ENCODE measurements around the gene PRR36. TPM values are rescaled to one million over a fixed set of nuclear protein-coding genes. Genes with fewer than 3 reads are reported as not detected.

PRR36 gene
- total RNA-seq, 1 experiment from 2014 or later, result not detected

DNA sequence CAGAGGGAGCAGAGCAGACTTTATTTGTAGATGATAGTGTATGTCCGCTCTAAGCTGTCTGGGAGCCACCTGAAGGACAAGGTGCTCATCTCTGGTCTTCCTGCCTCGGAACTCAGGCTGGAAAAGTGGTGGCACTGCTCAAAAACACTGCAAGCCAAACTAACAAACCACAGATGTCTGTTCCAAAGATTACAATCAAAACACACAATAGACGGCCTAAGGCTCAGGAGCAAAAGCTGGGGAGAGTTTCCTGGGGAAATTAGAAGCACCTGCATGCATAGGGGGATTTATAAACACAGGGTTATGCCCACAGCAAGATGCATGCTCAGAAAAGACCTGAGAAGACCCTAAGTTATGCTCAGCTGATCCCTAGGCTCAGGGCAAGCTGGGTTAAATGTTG lies 53.6 kb downstream of the PRR36 start:
- DNase-seq (ENCODE audit: low spot score), result no peak

- DNase-seq (ENCODE audit: low spot score), result no peak
These were observed 54.9 kb downstream of the PRR36 start for GRCh38 chr19:7819337-7819736.

GRCh38 chr19:7818806-7819205 lies 55.4 kb downstream of the PRR36 start:
- DNase-seq (ENCODE audit: low spot score), result no peak

Other genes with a start within 250 kb of the PRR36 start
- gene XAB2, start 244.8 kb downstream of the PRR36 start, total RNA-seq (2014; rRNA removed; shearing (Covaris generic)), result 25.0 and 26.7 TPM in 2 replicates
- 65.7 and 67.1 TPM in 2 replicates for gene PET100, start 244.6 kb downstream of the PRR36 start, total RNA-seq (2014; rRNA removed; shearing (Covaris generic))
- gene PCP2, start 240.7 kb downstream of the PRR36 start, total RNA-seq (2014; rRNA removed; shearing (Covaris generic)), result not detected in 2 replicates
- gene STXBP2, start 237.3 kb downstream of the PRR36 start, total RNA-seq (2014; rRNA removed; shearing (Covaris generic)), result 2.5 and 3.1 TPM in 2 replicates
- not detected in 2 replicates for gene RETN, start 205.3 kb downstream of the PRR36 start, total RNA-seq (2014; rRNA removed; shearing (Covaris generic))
- gene MCEMP1, start 197.3 kb downstream of the PRR36 start, total RNA-seq (2014; rRNA removed; shearing (Covaris generic)), result not detected in 2 replicates
- 90.6 and 139 TPM in 2 replicates for gene TRAPPC5, start 193.6 kb downstream of the PRR36 start, total RNA-seq (2014; rRNA removed; shearing (Covaris generic))
- gene FCER2, start 172.3 kb downstream of the PRR36 start, total RNA-seq (2014; rRNA removed; shearing (Covaris generic)), result not detected in 2 replicates
- not detected in 2 replicates for gene CLEC4G, start 142.3 kb downstream of the PRR36 start, total RNA-seq (2014; rRNA removed; shearing (Covaris generic))
- 0.10 TPM in 1 of 2 replicates, not detected in the other for gene CD209, start 126.9 kb downstream of the PRR36 start, total RNA-seq (2014; rRNA removed; shearing (Covaris generic))
- not detected in 2 replicates for gene CLEC4M, start 111.1 kb downstream of the PRR36 start, total RNA-seq (2014; rRNA removed; shearing (Covaris generic))
- 7.9 and 12.6 TPM in 2 replicates for gene EVI5L, start 44.2 kb downstream of the PRR36 start, total RNA-seq (2014; rRNA removed; shearing (Covaris generic))
- gene LRRC8E, start 14.1 kb upstream of the PRR36 start, total RNA-seq (2014; rRNA removed; shearing (Covaris generic)), result 2.4 and 2.6 TPM in 2 replicates
- gene MAP2K7, start 29.5 kb upstream of the PRR36 start, total RNA-seq (2014; rRNA removed; shearing (Covaris generic)), result 2.9 and 4.2 TPM in 2 replicates
- gene TGFBR3L, start 40.4 kb upstream of the PRR36 start, total RNA-seq (2014; rRNA removed; shearing (Covaris generic)), result not detected in 2 replicates
- 23.5 and 27.0 TPM in 2 replicates for gene SNAPC2, start 45.9 kb upstream of the PRR36 start, total RNA-seq (2014; rRNA removed; shearing (Covaris generic))
- 3.6 and 11.5 TPM in 2 replicates for gene CTXN1, start 51.7 kb upstream of the PRR36 start, total RNA-seq (2014; rRNA removed; shearing (Covaris generic))
- gene TIMM44, start 69.3 kb upstream of the PRR36 start, total RNA-seq (2014; rRNA removed; shearing (Covaris generic)), result 64.9 and 86.8 TPM in 2 replicates
- 61.0 and 71.7 TPM in 2 replicates for gene ELAVL1, start 131.3 kb upstream of the PRR36 start, total RNA-seq (2014; rRNA removed; shearing (Covaris generic))
- not detected in 2 replicates for gene CCL25, start 178.4 kb upstream of the PRR36 start, total RNA-seq (2014; rRNA removed; shearing (Covaris generic))